ENCODE measurements around the gene RPS19BP1. TPM values are rescaled to one million over a fixed set of nuclear protein-coding genes. Genes with fewer than 3 reads are reported as not detected.

RPS19BP1 gene
- total and polyA plus RNA-seq, 5 donors: 55.1 to 155 (median 65.1) TPM

DNA sequence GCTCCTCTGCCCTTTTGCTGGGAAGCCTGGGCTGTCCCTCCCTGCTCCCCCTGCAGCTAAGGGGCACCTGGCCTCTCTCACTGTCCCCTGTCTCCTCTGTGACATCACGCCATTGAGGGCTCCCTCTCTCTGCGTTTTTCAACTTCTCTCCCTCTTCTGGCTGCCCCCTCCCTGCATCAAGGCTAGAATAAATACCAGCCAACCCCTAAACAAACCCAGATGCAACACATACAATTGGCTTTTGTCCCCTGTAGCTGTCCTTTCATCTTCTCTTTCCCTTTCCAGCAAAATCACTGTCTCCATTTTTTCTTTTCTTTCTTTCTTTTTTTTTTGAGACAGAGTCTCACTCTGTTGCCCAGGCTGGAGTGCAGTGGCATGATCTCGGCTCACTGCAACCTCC lies 33.7 kb downstream of the RPS19BP1 start:
- DNase-seq (no peak), ATAC-seq (no peak)
- Histone ChIP-seq H3K27me3 (ENCODE audit: control insufficient read depth, insufficient read depth) (no peaks in the 10 kb centered on the region), H3K9me3 (ENCODE audit: control insufficient read depth, low read length) (no peaks in the 10 kb centered on the region), H3K4me3 (ENCODE audit: low read length) (no peak overlapping the region), H3K27ac (ENCODE audit: low read length) (no peak overlapping the region), H3K4me1 (ENCODE audit: control insufficient read depth, insufficient read depth, low read length) (peaks cover 8% of the 10 kb centered on the region)
- WGBS: 39% methylated on average over 3 of the region's 3 CpGs
- intact Hi-C loops (cut with DNase I): loop anchor here in 1 of 4 donors (5.0 kb wide), 1 partner anchor 33 kb away; the partner anchor contains the start of gene RPS19BP1

DNA sequence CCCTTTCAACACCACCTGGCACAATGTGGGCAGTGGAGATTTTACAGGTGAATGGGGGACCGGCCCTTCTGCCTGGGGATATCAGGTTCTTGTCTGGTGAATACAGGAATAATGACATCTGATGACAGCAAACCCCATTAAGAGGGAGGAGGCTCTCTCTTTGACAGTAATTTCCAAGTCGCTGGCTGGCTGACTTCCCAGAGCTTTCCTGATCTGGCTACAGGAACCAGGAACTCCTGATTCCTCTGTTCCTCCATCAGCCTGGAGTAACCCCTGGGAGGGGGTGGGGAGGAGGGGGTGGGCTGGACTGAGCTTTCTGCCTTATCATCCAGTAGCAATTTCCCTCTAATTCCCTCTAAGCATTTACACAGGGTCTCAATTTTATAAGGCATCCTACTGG lies 34.2 kb downstream of the RPS19BP1 start:
- no peaks in the 10 kb centered on the region for H3K27me3 ChIP-seq (ENCODE audit: control insufficient read depth, insufficient read depth)
- H3K9me3 ChIP-seq (ENCODE audit: control insufficient read depth, low read length): no peaks in the 10 kb centered on the region
- intact Hi-C loops (cut with DNase I): loop anchor here in 1 of 4 donors (5.0 kb wide), 1 partner anchor 34 kb away; the partner anchor contains the start of gene RPS19BP1
- WGBS: 23% methylated on average over 2 of the region's 2 CpGs
- no peak overlapping the region for H3K4me3 ChIP-seq (ENCODE audit: low read length)
- ATAC-seq (no peak), DNase-seq (peak; percentile 59 to 83 (median 78))
- peak overlapping the region; percentile 28 for H3K27ac ChIP-seq (ENCODE audit: low read length)
- H3K4me1 ChIP-seq (ENCODE audit: control insufficient read depth, insufficient read depth, low read length): peaks cover 8% of the 10 kb centered on the region

DNA sequence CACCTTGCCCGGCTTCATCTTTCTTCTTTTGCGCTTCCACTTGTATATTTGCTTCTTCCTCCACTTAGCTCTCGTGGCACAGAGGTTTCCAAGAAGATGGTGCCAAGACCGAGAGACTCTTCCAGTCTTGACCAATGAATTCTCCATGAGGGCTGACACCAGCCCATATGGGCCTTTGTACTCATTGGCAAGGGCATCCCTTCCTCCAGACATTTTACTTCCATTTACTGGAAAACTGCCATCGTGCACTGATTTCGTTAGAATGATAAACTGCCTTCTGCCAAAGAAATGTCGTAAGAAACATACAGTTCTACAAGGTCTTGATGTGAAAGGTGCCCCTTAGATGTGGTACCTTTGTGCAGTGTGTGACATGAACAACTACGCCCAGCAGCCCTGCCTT lies 35.1 kb downstream of the RPS19BP1 start:
- Histone ChIP-seq H3K4me3 (ENCODE audit: low read length) (no peak overlapping the region), H3K9me3 (ENCODE audit: control insufficient read depth, low read length) (no peaks in the 10 kb centered on the region), H3K27ac (ENCODE audit: low read length) (no peak overlapping the region), H3K4me1 (ENCODE audit: control insufficient read depth, insufficient read depth, low read length) (peaks cover 6% of the 10 kb centered on the region), H3K27me3 (ENCODE audit: control insufficient read depth, insufficient read depth) (no peaks in the 10 kb centered on the region)
- 82% methylated on average over 8 of the region's 8 CpGs for WGBS
- intact Hi-C loops (cut with DNase I): loop anchor here in 1 of 4 donors (5.0 kb wide), 1 partner anchor 35 kb away; the partner anchor contains the start of gene RPS19BP1
- ATAC-seq (no peak), DNase-seq (no peak)

DNA sequence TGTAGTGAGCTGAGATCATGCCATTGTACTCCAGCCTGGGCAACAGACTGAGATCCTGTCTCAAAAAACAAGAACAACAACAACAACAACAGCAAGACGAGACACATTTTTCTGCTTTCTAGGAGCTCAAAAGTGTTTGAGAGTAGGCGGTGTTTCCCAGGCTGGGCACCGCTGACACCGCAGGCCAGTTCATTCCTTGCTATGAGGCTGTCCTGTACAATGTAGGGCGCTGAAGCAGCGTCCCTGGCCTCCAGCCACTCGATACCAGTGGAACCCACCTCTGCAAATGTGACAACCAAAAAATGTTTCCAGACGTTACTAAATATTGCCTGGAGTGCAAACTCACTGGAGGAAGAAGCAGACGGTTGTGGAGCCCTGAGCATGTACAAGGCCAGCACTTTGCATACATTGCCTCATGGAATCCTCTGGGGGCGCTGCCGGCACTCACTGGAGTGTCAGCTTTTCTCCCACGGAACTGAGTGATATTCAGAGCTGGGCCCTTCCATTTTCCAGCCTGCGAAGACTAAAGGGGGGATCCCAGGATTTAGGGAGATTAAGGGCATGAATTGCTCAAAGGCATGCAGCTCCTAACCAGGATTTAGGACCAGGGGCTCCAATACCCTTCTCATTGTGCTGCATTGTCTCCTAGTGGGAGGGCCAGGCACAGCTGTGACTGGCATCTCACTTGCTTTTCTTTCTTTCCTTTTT lies 36.3 kb downstream of the RPS19BP1 start:
- WGBS: 40% methylated on average over 13 of the region's 13 CpGs

DNA sequence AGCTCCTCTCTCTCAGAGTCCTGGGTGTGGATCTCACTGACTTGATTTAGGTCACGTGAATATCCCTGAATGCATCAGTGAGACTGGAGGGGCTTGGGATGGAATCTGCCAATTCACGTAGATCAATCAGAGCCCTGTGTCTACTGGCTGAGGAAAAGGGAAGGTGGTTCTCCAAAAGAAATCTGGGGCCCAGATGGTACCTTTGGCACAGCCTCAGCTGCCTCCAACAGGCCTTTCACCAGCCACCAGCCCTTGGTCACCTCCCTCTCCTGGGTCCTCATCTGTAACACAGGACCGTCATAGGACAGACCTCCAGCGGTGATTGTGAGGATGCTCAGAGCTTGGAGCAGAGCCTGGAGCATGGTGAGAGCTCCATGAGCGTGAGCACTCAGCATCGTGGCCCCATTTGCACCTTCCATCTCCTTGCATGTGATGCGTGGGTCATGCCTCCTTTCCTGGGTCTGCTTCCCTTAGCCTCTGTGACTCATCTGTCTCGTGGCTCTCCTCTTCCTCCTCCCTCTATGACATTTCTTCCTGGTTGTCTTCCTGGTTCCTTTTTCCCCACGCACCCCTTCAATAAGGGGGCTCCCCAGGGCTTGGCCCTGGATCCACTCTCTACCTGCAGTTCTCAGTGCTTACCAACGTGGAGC lies 38.0 kb downstream of the RPS19BP1 start:
- H3K27ac ChIP-seq (ENCODE audit: low read length): no peak overlapping the region
- DNase-seq: peak in 2 of 3 donors; percentile 8 to 22
- WGBS: 72% methylated on average over 10 of the region's 10 CpGs

More for the DNA sequence above, 36.3 kb downstream of the RPS19BP1 start:
- no peak overlapping the region for H3K4me3 ChIP-seq (ENCODE audit: low read length)
- no peaks in the 10 kb centered on the region for H3K9me3 ChIP-seq (ENCODE audit: control insufficient read depth, low read length)
- DNase-seq (peak; percentile 80 to 89 (median 88)), ATAC-seq (peak; percentile 67 to 71)
- H3K4me1 ChIP-seq (ENCODE audit: control insufficient read depth, insufficient read depth, low read length): peaks cover 4% of the 10 kb centered on the region
- H3K27me3 ChIP-seq (ENCODE audit: control insufficient read depth, insufficient read depth): no peaks in the 10 kb centered on the region
- intact Hi-C loops (cut with DNase I): loop anchor here in 1 of 4 donors (5.0 kb wide), 1 partner anchor 36 kb away; the partner anchor contains the start of gene RPS19BP1
- H3K27ac ChIP-seq (ENCODE audit: low read length): peak overlapping the region; percentile 36

DNA sequence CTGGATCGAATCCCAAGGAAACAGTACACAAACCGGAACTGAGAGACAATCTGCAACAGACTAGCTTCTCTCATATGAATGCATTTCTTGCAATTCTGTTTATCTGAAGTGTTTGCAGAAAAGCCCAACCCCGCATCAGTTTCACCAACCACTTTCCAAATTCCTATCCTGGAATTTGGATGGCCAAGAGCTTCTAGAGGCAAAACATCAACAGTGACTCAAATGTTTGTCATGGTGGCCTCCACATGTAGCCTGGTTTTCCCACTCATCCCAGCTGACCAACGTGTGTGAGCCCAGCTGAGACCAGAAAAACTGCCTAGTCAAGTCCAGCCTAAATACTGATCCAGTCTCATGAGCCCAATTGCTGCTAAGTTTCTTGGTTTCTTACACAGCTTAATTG lies 38.8 kb downstream of the RPS19BP1 start:
- H3K4me3 ChIP-seq (ENCODE audit: low read length): no peak overlapping the region
- ATAC-seq (no peak), DNase-seq (peak in 1 of 3 donors; percentile 1)
- no peak overlapping the region for H3K27ac ChIP-seq (ENCODE audit: low read length)
- intact Hi-C loops (cut with DNase I): loop anchor here in 1 of 4 donors (5.0 kb wide), 1 partner anchor 34 kb away; no protein-coding TSS in a partner anchor
- WGBS: 51% methylated on average over 4 of the region's 4 CpGs
- H3K9me3 ChIP-seq (ENCODE audit: control insufficient read depth, low read length): no peaks in the 10 kb centered on the region
- H3K27me3 ChIP-seq (ENCODE audit: control insufficient read depth, insufficient read depth): no peaks in the 10 kb centered on the region
- H3K4me1 ChIP-seq (ENCODE audit: control insufficient read depth, insufficient read depth, low read length): peaks cover 4% of the 10 kb centered on the region

More for the DNA sequence above, 38.0 kb downstream of the RPS19BP1 start:
- peaks cover 4% of the 10 kb centered on the region for H3K4me1 ChIP-seq (ENCODE audit: control insufficient read depth, insufficient read depth, low read length)
- no peaks in the 10 kb centered on the region for H3K9me3 ChIP-seq (ENCODE audit: control insufficient read depth, low read length)
- intact Hi-C loops (cut with DNase I): loop anchor here in 2 of 4 donors (5.0 kb wide), 2 partner anchors 33 to 38 kb away; partner anchors contain the start of gene RPS19BP1 (in 1 of the 2)
- no peak overlapping the region for H3K4me3 ChIP-seq (ENCODE audit: low read length)
- H3K27me3 ChIP-seq (ENCODE audit: control insufficient read depth, insufficient read depth): no peaks in the 10 kb centered on the region
- ATAC-seq: no peak

DNA sequence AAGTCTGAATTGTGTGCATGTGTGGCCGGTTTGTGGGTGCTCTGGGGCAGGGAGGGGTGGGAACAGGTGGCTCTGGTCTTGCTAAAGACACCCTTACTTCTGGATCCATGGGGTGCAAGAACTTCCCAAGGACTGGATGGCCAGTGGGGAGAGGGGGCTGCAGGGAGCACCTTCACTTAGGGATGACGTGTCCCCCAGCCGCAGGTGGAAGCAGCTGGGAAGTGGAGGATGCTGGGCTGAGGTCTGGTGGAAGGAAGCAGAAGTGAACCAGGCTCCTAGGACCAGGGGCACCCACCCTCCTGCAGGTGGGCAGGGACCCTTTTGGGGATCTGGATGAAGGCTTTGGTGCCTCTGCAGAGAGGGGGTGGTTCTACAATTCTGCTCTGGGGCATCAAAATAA lies 40.4 kb downstream of the RPS19BP1 start:
- DNase-seq: peak in 1 of 3 donors; percentile 27
- no peak for ATAC-seq
- no peak overlapping the region for H3K4me3 ChIP-seq (ENCODE audit: low read length)
- intact Hi-C loops (cut with DNase I): loop anchor here in 1 of 4 donors (5.0 kb wide), 1 partner anchor 35 kb away; no protein-coding TSS in a partner anchor
- H3K27me3 ChIP-seq (ENCODE audit: control insufficient read depth, insufficient read depth): no peaks in the 10 kb centered on the region
- 73% methylated on average over 3 of the region's 3 CpGs for WGBS
- H3K27ac ChIP-seq (ENCODE audit: low read length): no peak overlapping the region
- H3K9me3 ChIP-seq (ENCODE audit: control insufficient read depth, low read length): no peaks in the 10 kb centered on the region
- H3K4me1 ChIP-seq (ENCODE audit: control insufficient read depth, insufficient read depth, low read length): no peaks in the 10 kb centered on the region

DNA sequence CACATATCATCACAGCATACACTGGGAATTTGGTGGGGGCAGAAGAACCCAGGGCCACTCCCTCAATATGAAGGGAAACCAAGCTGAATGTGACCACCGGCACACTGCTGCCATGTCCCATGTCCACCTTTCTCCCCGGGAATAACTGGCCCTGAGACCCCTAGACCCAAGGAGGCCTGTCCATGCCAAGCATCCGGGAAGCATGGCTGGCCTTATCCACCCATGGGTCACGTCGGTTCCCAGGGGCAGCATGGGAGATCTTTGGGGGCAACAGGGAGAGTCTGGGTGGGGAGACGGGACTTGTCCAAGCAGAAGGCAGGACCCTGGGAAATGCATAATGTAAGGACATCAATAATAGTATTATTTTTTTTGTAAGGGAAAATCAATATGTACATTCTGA lies 40.9 kb downstream of the RPS19BP1 start:
- no peak overlapping the region for H3K4me3 ChIP-seq (ENCODE audit: low read length)
- H3K4me1 ChIP-seq (ENCODE audit: control insufficient read depth, insufficient read depth, low read length): no peaks in the 10 kb centered on the region
- intact Hi-C loops (cut with DNase I): loop anchor here in 1 of 4 donors (5.0 kb wide), 1 partner anchor 36 kb away; no protein-coding TSS in a partner anchor
- no peaks in the 10 kb centered on the region for H3K9me3 ChIP-seq (ENCODE audit: control insufficient read depth, low read length)
- no peaks in the 10 kb centered on the region for H3K27me3 ChIP-seq (ENCODE audit: control insufficient read depth, insufficient read depth)
- no peak overlapping the region for H3K27ac ChIP-seq (ENCODE audit: low read length)
- DNase-seq (peak in 2 of 3 donors; percentile 9 to 14), ATAC-seq (no peak)
- WGBS: 84% methylated on average over 6 of the region's 6 CpGs

DNA sequence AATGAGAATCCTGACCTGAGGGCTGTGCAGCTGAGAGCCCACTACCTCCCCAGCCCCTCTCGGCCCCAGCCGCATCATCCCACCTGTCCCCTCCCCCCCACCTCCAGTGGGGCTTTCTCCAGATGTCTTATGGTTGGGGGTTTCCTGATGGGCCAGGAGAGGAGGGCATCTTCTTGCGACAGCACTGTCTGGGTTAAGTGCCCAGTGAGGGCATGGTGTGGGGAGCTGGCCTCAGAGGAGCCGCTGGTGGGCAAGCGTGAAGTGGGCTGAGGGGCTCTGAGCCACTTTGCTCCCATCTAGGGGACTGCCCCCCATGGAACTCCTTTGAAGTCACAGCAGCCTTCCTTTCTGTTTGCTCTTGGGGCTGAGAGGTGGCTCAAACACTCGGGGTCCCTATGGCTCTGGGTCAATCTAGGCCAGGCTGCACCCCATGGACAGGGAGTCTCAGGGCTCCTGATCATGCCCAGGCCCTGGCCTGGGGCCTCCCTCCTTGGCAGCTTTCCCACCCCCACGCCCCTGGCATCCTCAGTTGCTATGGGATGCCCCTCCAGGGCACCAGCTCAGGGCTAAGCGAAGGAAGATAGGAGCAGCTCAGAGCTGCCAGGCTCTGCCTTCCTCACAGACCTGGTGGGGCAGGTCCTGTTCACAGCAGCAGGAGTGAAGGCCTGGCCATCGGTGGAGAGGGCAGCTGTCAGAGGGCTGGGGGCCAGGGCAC lies 41.4 kb downstream of the RPS19BP1 start:
- Histone ChIP-seq H3K4me3 (ENCODE audit: low read length) (no peak overlapping the region), H3K9me3 (ENCODE audit: control insufficient read depth, low read length) (no peaks in the 10 kb centered on the region), H3K27ac (ENCODE audit: low read length) (no peak overlapping the region), H3K4me1 (ENCODE audit: control insufficient read depth, insufficient read depth, low read length) (no peaks in the 10 kb centered on the region), H3K27me3 (ENCODE audit: control insufficient read depth, insufficient read depth) (no peaks in the 10 kb centered on the region)
- DNase-seq: peak in 2 of 3 donors; percentile 1 to 48
- intact Hi-C loops (cut with DNase I): loop anchor here in 1 of 4 donors (5.0 kb wide), 1 partner anchor 36 kb away; no protein-coding TSS in a partner anchor
- 84% methylated on average over 9 of the region's 9 CpGs for WGBS
- no peak for ATAC-seq

DNA sequence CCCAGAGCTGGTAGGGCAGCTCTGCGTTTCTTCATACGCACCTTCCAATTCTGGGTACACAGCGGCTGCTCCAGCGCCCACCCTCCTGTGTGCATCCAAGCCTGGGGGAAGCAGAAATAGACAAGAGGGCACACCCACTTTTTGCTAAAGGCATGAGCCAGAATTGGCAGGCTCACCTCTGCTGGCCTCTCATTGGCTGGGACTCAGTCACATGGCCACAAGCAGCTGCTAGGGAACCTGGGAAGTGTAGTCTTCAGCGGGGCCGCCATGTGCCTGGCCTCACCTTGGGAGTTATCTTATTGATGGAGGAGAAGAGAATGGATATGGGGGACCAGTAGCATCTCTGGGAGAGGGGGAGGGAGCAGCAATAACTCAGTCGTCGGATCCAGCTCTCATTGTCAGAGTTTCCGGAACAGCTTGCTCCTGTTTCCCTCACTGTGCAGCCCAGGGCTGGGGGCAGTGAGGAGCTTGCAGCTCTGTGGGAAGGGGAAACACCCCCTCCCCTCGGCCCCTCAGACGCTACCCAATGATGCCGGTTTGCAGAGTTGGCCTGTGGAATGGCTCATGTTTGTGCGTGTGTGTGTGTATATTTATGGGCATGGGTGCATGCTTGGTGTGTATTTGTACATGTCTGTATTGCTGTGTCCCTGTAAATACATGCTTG lies 42.3 kb downstream of the RPS19BP1 start:
- Histone ChIP-seq H3K27me3 (ENCODE audit: control insufficient read depth, insufficient read depth) (no peaks in the 10 kb centered on the region), H3K9me3 (ENCODE audit: control insufficient read depth, low read length) (no peaks in the 10 kb centered on the region), H3K27ac (ENCODE audit: low read length) (no peak overlapping the region), H3K4me3 (ENCODE audit: low read length) (no peak overlapping the region), H3K4me1 (ENCODE audit: control insufficient read depth, insufficient read depth, low read length) (no peaks in the 10 kb centered on the region)
- ATAC-seq (peak; percentile 86 to 91), DNase-seq (peak; percentile 81 to 92 (median 89))
- intact Hi-C loops (cut with DNase I): loop anchor here in 1 of 4 donors (5.0 kb wide), 1 partner anchor 37 kb away; no protein-coding TSS in a partner anchor
- WGBS: 47% methylated on average over 13 of the region's 13 CpGs

Data from right cardiac atrium (tissue), 5 donors.